Natural killer cell (primary cell): ENCODE data around the gene IRAK4. TPM values are rescaled to one million over a fixed set of nuclear protein-coding genes. Genes with fewer than 3 reads are reported as not detected.
"Not testable (repeated sequence)": the region's sequence is repeated elsewhere in the genome, so short reads cannot be mapped to it uniquely, and the experiment has no call there.

ENCODE experiments used
- ATAC-seq, 3 donors: fragments of 150-1000 bp in 2 of 3; fragments of 200-7000 bp in 1 of 3; cut with Tn5 transposase; 1 replicate in 1 of 3; 2 replicates in 2 of 3; pipeline ENCODE4 v1.10.0; 2021; ENCODE audit warnings: mild to moderate bottlenecking in 2 of 3, moderate library complexity in 2 of 3
- DNase-seq, 2 donors: peaks; one replicate each; pipeline versions ENCODE4 v3.0.0 to v3.0.0-alpha.2; 2013 to 2021; ENCODE audit warnings: mixed read lengths in 1 of 2
- H3K27ac ChIP-seq: one replicate; pipeline ENCODE4 v1.5.1; 2013; ENCODE audit warnings: mild to moderate bottlenecking, low read length
- H3K27me3 ChIP-seq: one replicate; pipeline ENCODE4 v1.6.1; 2013; ENCODE audit warnings: low read length; ENCODE audit not compliant: control insufficient read depth, insufficient read depth
- H3K36me3 ChIP-seq: one replicate; pipeline ENCODE4 v1.6.1; 2013; ENCODE audit warnings: low read length; ENCODE audit not compliant: control insufficient read depth, insufficient read depth
- H3K4me1 ChIP-seq: one replicate; pipeline ENCODE4 v1.6.1; 2013; ENCODE audit warnings: low read length; ENCODE audit not compliant: control insufficient read depth, insufficient read depth
- H3K4me3 ChIP-seq: one replicate; pipeline ENCODE4 v1.5.1; 2013; ENCODE audit warnings: low read length
- H3K9me3 ChIP-seq: one replicate; pipeline ENCODE4 v1.6.1; 2013; ENCODE audit warnings: low read length; ENCODE audit not compliant: control insufficient read depth, insufficient read depth
- H3K27ac Mint-ChIP-seq, 2 donors: one replicate each; pipeline ENCODE4 v1.8.0; 2022; ENCODE audit warnings: mild to moderate bottlenecking in 2 of 2, mixed read lengths in 2 of 2, moderate library complexity in 1 of 2
- H3K27me3 Mint-ChIP-seq, 2 donors: one replicate each; pipeline ENCODE4 v1.8.0; 2022; ENCODE audit warnings: low read depth in 2 of 2, mixed read lengths in 2 of 2
- H3K36me3 Mint-ChIP-seq: one replicate; pipeline ENCODE4 v1.8.0; 2022; ENCODE audit warnings: mixed read lengths
- H3K4me1 Mint-ChIP-seq, 2 donors: one replicate each; pipeline ENCODE4 v1.8.0; 2022; ENCODE audit warnings: mixed read lengths in 2 of 2
- H3K4me3 Mint-ChIP-seq: one replicate; pipeline ENCODE4 v1.8.0; 2022; ENCODE audit warnings: mild to moderate bottlenecking, moderate library complexity, mixed read lengths
- H3K9me3 Mint-ChIP-seq, 2 donors: one replicate each; pipeline ENCODE4 v1.8.0; 2022; ENCODE audit warnings: mixed read lengths in 2 of 2
- WGBS: methylation state at CpG from one replicate; pipeline ENCODE4 v1.1.7; 2013; ENCODE audit warnings: missing lambda C conversion rate; ENCODE audit not compliant: insufficient coverage; 5-methylcytosine and 5-hydroxymethylcytosine counted together
- intact Hi-C: fragments of 100-400 bp; cut with micrococcal nuclease; formaldehyde crosslinking; loops from one replicate; pipeline ENCODE4 v1.14.2; 2022
- total RNA-seq, 4 donors: library from RNA; stranded (reverse); fragments of 120-200 nt in 1 of 4; gene quantifications; one replicate each; pipeline versions ENCODE4 v1.2.3 to v1.2.4, GENCODE V29; 2013 to 2022
- TF ChIP-seq, protein P1 (sequence below): fragments of 200-600 bp; IDR thresholded peaks from one replicate; pipeline ENCODE4 v1.8.0; 2022; ENCODE audit warnings: antibody characterized with exemption

The IRAK4 gene
- total RNA-seq, 3 donors from 2014 or later (not counting 1 experiment from before 2014, with no cell fraction given), result 60.6 to 70.4 (median 70.3) TPM

DNA sequence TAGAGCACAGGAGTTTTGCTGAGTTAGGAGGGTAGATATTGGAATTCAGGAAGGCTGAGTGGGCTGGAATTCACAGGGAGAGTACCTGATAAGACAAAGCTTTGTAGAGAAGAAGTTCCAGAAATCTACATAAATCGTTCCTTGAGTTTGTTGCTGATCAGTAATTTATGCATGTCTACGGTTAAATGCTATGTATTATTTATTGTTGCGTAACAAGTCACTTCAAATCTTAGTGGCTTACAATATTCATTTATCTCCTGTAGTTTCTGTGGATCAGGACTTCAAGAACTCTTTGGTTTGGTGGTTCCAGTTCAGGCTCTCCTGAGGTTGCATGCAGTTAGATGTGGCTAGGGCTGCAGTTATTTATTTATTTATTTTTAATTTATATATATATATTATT is 7.9 kb upstream of the IRAK4 start:
- no peak overlapping the region for H3K27ac ChIP-seq
- DNase-seq, result no peak
- no peak overlapping the region for H3K4me3 ChIP-seq
- H3K9me3 ChIP-seq, result no peaks in the 10 kb centered on the region
- no peaks in the 10 kb centered on the region for H3K27me3 Mint-ChIP-seq
- H3K4me1 Mint-ChIP-seq, result peaks cover 12 to 26% of the 10 kb centered on the region in 2 donors
- intact Hi-C loops, result no loop called here
- H3K27me3 ChIP-seq, result no peaks in the 10 kb centered on the region
- H3K36me3 Mint-ChIP-seq, result peaks cover 16% of the 10 kb centered on the region
- H3K27ac Mint-ChIP-seq, result peak overlapping the region in 1 of 2 donors; percentile 7
- no peaks in the 10 kb centered on the region for H3K9me3 Mint-ChIP-seq
- no peak overlapping the region for H3K4me3 Mint-ChIP-seq
- no peak for ATAC-seq
- TF ChIP-seq, protein P1, sequence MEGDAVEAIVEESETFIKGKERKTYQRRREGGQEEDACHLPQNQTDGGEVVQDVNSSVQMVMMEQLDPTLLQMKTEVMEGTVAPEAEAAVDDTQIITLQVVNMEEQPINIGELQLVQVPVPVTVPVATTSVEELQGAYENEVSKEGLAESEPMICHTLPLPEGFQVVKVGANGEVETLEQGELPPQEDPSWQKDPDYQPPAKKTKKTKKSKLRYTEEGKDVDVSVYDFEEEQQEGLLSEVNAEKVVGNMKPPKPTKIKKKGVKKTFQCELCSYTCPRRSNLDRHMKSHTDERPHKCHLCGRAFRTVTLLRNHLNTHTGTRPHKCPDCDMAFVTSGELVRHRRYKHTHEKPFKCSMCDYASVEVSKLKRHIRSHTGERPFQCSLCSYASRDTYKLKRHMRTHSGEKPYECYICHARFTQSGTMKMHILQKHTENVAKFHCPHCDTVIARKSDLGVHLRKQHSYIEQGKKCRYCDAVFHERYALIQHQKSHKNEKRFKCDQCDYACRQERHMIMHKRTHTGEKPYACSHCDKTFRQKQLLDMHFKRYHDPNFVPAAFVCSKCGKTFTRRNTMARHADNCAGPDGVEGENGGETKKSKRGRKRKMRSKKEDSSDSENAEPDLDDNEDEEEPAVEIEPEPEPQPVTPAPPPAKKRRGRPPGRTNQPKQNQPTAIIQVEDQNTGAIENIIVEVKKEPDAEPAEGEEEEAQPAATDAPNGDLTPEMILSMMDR, result no peak
- WGBS, result 100% methylated on average over 3 of the region's 3 CpGs
- no peaks in the 10 kb centered on the region for H3K4me1 ChIP-seq
- H3K36me3 ChIP-seq, result peaks cover 11% of the 10 kb centered on the region

DNA sequence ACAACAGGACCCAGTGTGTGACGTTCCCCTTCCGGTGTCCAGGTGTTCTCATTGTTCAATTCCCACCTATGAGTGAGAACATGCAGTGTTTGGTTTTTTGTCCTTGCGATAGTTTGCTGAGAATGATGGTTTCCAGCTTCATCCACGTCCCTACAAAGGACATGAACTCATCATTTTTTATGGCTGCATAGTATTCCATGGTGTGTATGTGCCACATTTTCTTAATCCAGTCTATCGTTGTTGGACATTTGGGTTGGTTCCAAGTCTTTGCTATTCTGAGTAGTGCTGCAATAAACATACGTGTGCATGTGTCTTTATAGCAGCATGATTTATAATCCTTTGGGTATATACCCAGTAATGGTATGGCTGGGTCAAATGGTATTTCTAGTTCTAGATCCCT is 7.4 kb upstream of the IRAK4 start:
- ATAC-seq, H3K4me3 Mint-ChIP-seq, H3K27ac ChIP-seq, H3K27me3 ChIP-seq, H3K4me1 ChIP-seq, H3K27ac Mint-ChIP-seq, DNase-seq, H3K4me3 ChIP-seq, H3K27me3 Mint-ChIP-seq, H3K9me3 Mint-ChIP-seq, H3K9me3 ChIP-seq, intact Hi-C loops: not testable (repeated sequence)
- Mint-ChIP-seq H3K4me1 (peaks cover 14 to 32% of the 10 kb centered on the region in 2 donors), H3K36me3 (peaks cover 16% of the 10 kb centered on the region)
- H3K36me3 ChIP-seq, result peaks cover 11% of the 10 kb centered on the region
- WGBS, result no CpG with 5 or more reads among the region's 6 CpGs

DNA sequence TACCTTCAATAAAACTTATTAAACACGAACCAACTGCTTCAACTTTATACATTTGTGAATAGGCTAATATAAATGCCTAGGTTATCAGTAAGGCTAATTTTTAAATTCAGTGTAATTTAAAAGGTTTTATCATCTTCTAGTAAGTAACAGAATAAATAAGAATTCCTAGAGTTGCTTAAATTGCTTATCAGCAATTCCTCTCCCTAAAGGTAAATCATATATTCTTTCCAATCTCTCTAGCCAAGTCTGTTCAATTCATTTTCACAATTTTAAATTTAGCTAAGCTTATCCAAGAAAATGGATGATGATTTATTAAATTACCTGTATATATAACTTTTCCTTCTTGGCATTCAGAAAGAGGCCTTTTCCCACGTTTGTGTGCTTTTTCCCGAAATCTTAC is 4.7 kb upstream of the IRAK4 start:
- intact Hi-C loops, result no loop called here
- no peak overlapping the region for H3K4me3 Mint-ChIP-seq
- Histone ChIP-seq H3K27me3 (no peaks in the 10 kb centered on the region), H3K4me1 (peaks cover 4% of the 10 kb centered on the region), H3K36me3 (peaks cover 11% of the 10 kb centered on the region), H3K27ac (no peak overlapping the region), H3K9me3 (no peaks in the 10 kb centered on the region), H3K4me3 (no peak overlapping the region)
- peaks cover 16% of the 10 kb centered on the region for H3K36me3 Mint-ChIP-seq
- no peak overlapping the region for H3K27ac Mint-ChIP-seq
- no peak for ATAC-seq
- 100% methylated on average over 2 of the region's 3 CpGs for WGBS
- H3K4me1 Mint-ChIP-seq, result peaks cover 32 to 50% of the 10 kb centered on the region in 2 donors
- H3K27me3 Mint-ChIP-seq, result no peaks in the 10 kb centered on the region
- TF ChIP-seq, protein P1, result no peak
- no peaks in the 10 kb centered on the region for H3K9me3 Mint-ChIP-seq
- no peak for DNase-seq

DNA sequence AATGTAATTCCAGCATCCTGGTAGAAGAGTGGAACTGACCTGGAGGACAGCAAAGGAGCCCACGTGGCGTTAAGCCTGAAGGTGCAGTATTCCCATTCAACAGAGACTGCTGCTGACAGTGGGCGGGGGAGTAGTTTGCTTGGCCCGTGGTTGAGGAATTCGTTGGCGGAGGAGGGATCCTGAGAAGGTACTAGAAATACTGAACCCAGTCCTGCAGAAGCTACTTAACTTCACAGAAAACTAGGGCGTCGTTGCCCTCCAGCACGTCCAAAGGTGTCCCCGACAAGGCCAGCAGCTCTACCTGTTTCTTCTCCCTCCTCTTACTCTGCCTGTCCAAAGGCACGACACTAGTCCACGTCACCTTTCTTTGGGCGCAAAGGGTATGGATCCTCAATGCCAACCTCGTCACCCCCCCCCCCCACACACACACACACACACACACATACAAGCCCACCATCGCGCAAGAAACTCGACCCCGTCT is 464 bp upstream of the IRAK4 start:
- intact Hi-C loops, result loop anchor here (1.0 to 2.0 kb wide), 3 partner anchors 48 to 124 kb away; partner anchors contain the start of genes TMEM117 and TWF1
- no peaks in the 10 kb centered on the region for H3K9me3 ChIP-seq
- H3K36me3 Mint-ChIP-seq, result peaks cover 9% of the 10 kb centered on the region
- H3K4me3 ChIP-seq, result peak overlapping the region; percentile 70
- DNase-seq, result peak in 1 of 2 donors; percentile 22
- TF ChIP-seq, protein P1, result no peak
- ATAC-seq, result peak in 2 of 3 donors; percentile 4 to 7
- H3K4me3 Mint-ChIP-seq, result peak overlapping the region; percentile 81
- H3K27ac Mint-ChIP-seq, result peak overlapping the region; percentile 98
- no peaks in the 10 kb centered on the region for H3K27me3 ChIP-seq
- H3K4me1 Mint-ChIP-seq, result peaks cover 53 to 64% of the 10 kb centered on the region in 2 donors
- H3K27me3 Mint-ChIP-seq, result no peaks in the 10 kb centered on the region
- peaks cover 12% of the 10 kb centered on the region for H3K36me3 ChIP-seq
- H3K9me3 Mint-ChIP-seq, result no peaks in the 10 kb centered on the region
- peaks cover 20% of the 10 kb centered on the region for H3K4me1 ChIP-seq
- peak overlapping the region; percentile 91 for H3K27ac ChIP-seq
- under 1% methylated on average over 18 of the region's 18 CpGs for WGBS
